Fibroblast of villous mesenchyme (primary cell): ENCODE data around the gene DDIT4. TPM values are rescaled to one million over a fixed set of nuclear protein-coding genes. Genes with fewer than 3 reads are reported as not detected.
A peak's percentile ranks its signal among the peaks of the same experiment; 100 is the strongest.

Experiments used
- DNase-seq: peaks from one replicate; pipeline ENCODE4 v3.0.0-alpha.2; 2010; ENCODE audit warnings: low read depth
- H3K4me3 ChIP-seq: 2 replicates; pipeline ENCODE4 v1.5.1; 2011; ENCODE audit warnings: low read depth, mild to moderate bottlenecking, low read length
- CTCF ChIP-seq: IDR thresholded peaks from 2 replicates; pipeline ENCODE4 v1.5.1; 2012; ENCODE audit warnings: low read depth, mild to moderate bottlenecking, low read length; ENCODE audit not compliant: insufficient read depth
- total RNA-seq: library from RNA; depleted of rRNA; stranded (reverse); fragments of >200 nt; gene quantifications from 2 replicates; pipeline ENCODE4 v1.2.3, GENCODE V29; 2012

DDIT4 gene
- total RNA-seq, 1 donor, result 88.5 TPM

- DNase-seq, result no peak
- no peak overlapping the region for H3K4me3 ChIP-seq
- TF ChIP-seq CTCF, result no peak
Measured at GRCh38 chr10:72234560-72235095, 39.1 kb upstream of the DDIT4 start.

DNA sequence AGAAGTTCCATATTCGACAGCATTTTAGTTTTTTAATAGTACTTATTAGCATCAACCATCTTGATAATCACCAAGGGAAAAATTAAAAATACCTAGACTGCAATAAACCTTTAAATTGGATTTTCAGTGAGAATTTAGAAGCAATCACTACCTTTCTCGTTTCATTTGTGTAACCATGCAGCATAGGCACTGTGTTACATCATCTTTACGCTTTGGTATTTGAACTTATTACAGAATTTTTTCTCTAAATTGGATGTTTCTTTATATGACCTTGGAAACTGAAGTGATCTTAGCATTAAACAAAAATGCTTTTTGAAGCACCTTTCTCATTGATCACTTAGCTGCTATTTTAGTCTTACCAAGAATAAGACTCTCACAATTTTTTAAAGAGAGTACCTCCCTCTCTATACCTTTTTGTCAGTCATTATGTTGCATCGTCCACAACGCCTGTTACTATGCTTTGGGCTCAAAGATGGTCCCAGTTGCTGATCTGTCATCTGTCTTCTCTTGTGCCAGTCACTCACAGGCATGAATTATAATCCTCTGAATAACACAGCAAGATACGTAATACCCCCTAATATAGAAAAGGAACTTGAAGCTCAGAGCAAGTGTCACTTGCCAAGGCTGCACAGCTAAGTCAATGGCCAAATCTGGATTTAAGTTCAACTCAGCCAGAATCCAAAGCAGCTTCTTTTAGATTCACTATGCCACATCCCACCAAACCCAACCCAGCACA is 38.0 kb upstream of the DDIT4 start:
- DNase-seq, result no peak
- H3K4me3 ChIP-seq, result no peak overlapping the region
- no peak for TF ChIP-seq CTCF

GRCh38 chr10:72238392-72239175 is 35.1 kb upstream of the DDIT4 start:
- H3K4me3 ChIP-seq, result no peak overlapping the region
- no peak for DNase-seq
- TF ChIP-seq CTCF, result no peak

GRCh38 chr10:72239409-72239808 is 34.3 kb upstream of the DDIT4 start:
- H3K4me3 ChIP-seq, result no peak overlapping the region
- no peak for TF ChIP-seq CTCF
- peak; percentile 40 for DNase-seq

GRCh38 chr10:72240371-72240770 is 33.4 kb upstream of the DDIT4 start:
- H3K4me3 ChIP-seq, result no peak overlapping the region
- TF ChIP-seq CTCF, result no peak
- no peak for DNase-seq

GRCh38 chr10:72241691-72242252 is 32.0 kb upstream of the DDIT4 start:
- no peak for DNase-seq
- H3K4me3 ChIP-seq, result no peak overlapping the region
- no peak for TF ChIP-seq CTCF
